ENCODE data around the gene LCP2. TPM values are rescaled to one million over a fixed set of nuclear protein-coding genes. Genes with fewer than 3 reads are reported as not detected.

The LCP2 gene
- total and polyA plus RNA-seq, 12 donors: 2.4 to 53.7 (median 17.7) TPM

- 47 to 59% (median 51%) methylated on average over 1 of the region's 1 CpG for WGBS, 4 donors
- no peaks in the 10 kb centered on the region for H3K27me3 ChIP-seq
- intact Hi-C loops (cut with DNase I): no loop called here
- no peak for DNase-seq
- H3K36me3 ChIP-seq (replicated peaks in 1 of 2): no peaks in the 10 kb centered on the region
- H3K9me3 ChIP-seq (replicated peaks in 1 of 3): no peaks in the 10 kb centered on the region
- no peak overlapping the region for H3K4me3 ChIP-seq
- no peaks in the 10 kb centered on the region for H3K4me1 ChIP-seq (replicated peaks in 1 of 2)
- H3K27ac ChIP-seq: no peak overlapping the region
- TF ChIP-seq POLR2A (IDR thresholded peaks at IDR 0.05) (no peak), CTCF (IDR thresholded peaks at IDR 0.05) (no peak)
Observed at GRCh38 chr5:170238456-170239196, 59.0 kb downstream of the LCP2 start.

GRCh38 chr5:170235876-170236864 is 61.4 kb downstream of the LCP2 start:
- no peak overlapping the region for H3K4me3 ChIP-seq
- no peaks in the 10 kb centered on the region for H3K27me3 ChIP-seq
- TF ChIP-seq POLR2A (IDR thresholded peaks at IDR 0.05): no peak
- DNase-seq: no peak
- H3K36me3 ChIP-seq (replicated peaks in 1 of 2): no peaks in the 10 kb centered on the region
- H3K4me1 ChIP-seq (replicated peaks in 1 of 2): no peaks in the 10 kb centered on the region
- H3K9me3 ChIP-seq (replicated peaks in 1 of 3): no peaks in the 10 kb centered on the region
- no peak overlapping the region for H3K27ac ChIP-seq
- intact Hi-C loops (cut with DNase I): no loop called here
- WGBS, 4 donors: 65 to 74% (median 73%) methylated on average over 3 of the region's 3 CpGs

GRCh38 chr5:170233358-170233892 is 64.2 kb downstream of the LCP2 start:
- H3K27me3 ChIP-seq: no peaks in the 10 kb centered on the region
- intact Hi-C loops (cut with DNase I): no loop called here
- TF ChIP-seq POLR2A (IDR thresholded peaks at IDR 0.05): no peak
- TF ChIP-seq CTCF (IDR thresholded peaks at IDR 0.05): no peak
- no peak for DNase-seq
- H3K4me1 ChIP-seq (replicated peaks in 1 of 2): no peaks in the 10 kb centered on the region
- no peak overlapping the region for H3K27ac ChIP-seq
- 91 to 96% (median 95%) methylated on average over 3 to 18 of the region's 18 CpGs for WGBS, 4 donors
- no peaks in the 10 kb centered on the region for H3K36me3 ChIP-seq (replicated peaks in 1 of 2)
- no peak overlapping the region for H3K4me3 ChIP-seq
- no peaks in the 10 kb centered on the region for H3K9me3 ChIP-seq (replicated peaks in 1 of 3)

- intact Hi-C loops (cut with DNase I): no loop called here
- Histone ChIP-seq H3K4me1 (replicated peaks in 1 of 2) (no peaks in the 10 kb centered on the region), H3K27ac (no peak within 1 kb of the TSS), H3K4me3 (no peak within 1 kb of the TSS), H3K27me3 (no peaks in the 10 kb centered on the region), H3K36me3 (replicated peaks in 1 of 2) (no peaks in the 10 kb centered on the region), H3K9me3 (replicated peaks in 1 of 3) (no peaks in the 10 kb centered on the region)
- DNase-seq: no peak
- TF ChIP-seq CTCF (IDR thresholded peaks at IDR 0.05): no peak
- TF ChIP-seq POLR2A (IDR thresholded peaks at IDR 0.05): no peak
- 92 to 97% (median 95%) methylated on average over 19 to 27 of the region's 27 CpGs for WGBS, 4 donors
Observed at GRCh38 chr5:170232786-170233185, 64.8 kb downstream of the LCP2 start, which contains the start of gene C5orf58. TSS of gene C5orf58 (plus strand) at chr5:170232985. CDS start at chr5:170234977, 1,992 bp downstream.

Measured in adrenal gland (tissue), 12 donors.